IPS-NIHi11 (cell line): ENCODE measurements around the gene SYNJ2.

Experiments
- DNase-seq: peaks from one replicate; pipeline ENCODE4 v3.0.0; 2012; ENCODE audit warnings: mixed read lengths, low spot score

SYNJ2 gene

GRCh38 chr6:158043008-158043407 lies 61.3 kb downstream of the SYNJ2 start:
- DNase-seq, result no peak

GRCh38 chr6:158043586-158044524 lies 62.2 kb downstream of the SYNJ2 start:
- no peak for DNase-seq

GRCh38 chr6:158044525-158044888 lies 62.8 kb downstream of the SYNJ2 start:
- no peak for DNase-seq

- DNase-seq, result no peak
Measured at GRCh38 chr6:158046201-158047126, 64.8 kb downstream of the SYNJ2 start.

GRCh38 chr6:158047127-158047518 lies 65.5 kb downstream of the SYNJ2 start:
- DNase-seq, result no peak

GRCh38 chr6:158047563-158048323 lies 66.1 kb downstream of the SYNJ2 start:
- DNase-seq, result no peak

GRCh38 chr6:158048589-158048988 lies 66.9 kb downstream of the SYNJ2 start:
- DNase-seq, result no peak

GRCh38 chr6:158049055-158050028 lies 67.7 kb downstream of the SYNJ2 start:
- no peak for DNase-seq

- DNase-seq, result no peak
Measured at GRCh38 chr6:158050107-158050735, 68.6 kb downstream of the SYNJ2 start.

- DNase-seq, result no peak
Measured at GRCh38 chr6:158050955-158051354, 69.3 kb downstream of the SYNJ2 start.

- no peak for DNase-seq
Measured at GRCh38 chr6:158051968-158052367, 70.3 kb downstream of the SYNJ2 start.

- no peak for DNase-seq
Measured at GRCh38 chr6:158053377-158054313, 72.0 kb downstream of the SYNJ2 start.

GRCh38 chr6:158056355-158056754 lies 74.7 kb downstream of the SYNJ2 start:
- DNase-seq, result no peak

GRCh38 chr6:158056804-158057203 lies 75.1 kb downstream of the SYNJ2 start:
- no peak for DNase-seq

GRCh38 chr6:158057213-158057987 lies 75.7 kb downstream of the SYNJ2 start:
- no peak for DNase-seq

- DNase-seq, result no peak
Measured at GRCh38 chr6:158058171-158058651, 76.5 kb downstream of the SYNJ2 start.

GRCh38 chr6:158059108-158059507 lies 77.4 kb downstream of the SYNJ2 start:
- no peak for DNase-seq
